ENCODE measurements around the gene ZNF462.
"Not testable (repeated sequence)": the region's sequence is repeated elsewhere in the genome, so short reads cannot be mapped to it uniquely, and the experiment has no call there.

ZNF462 gene

DNA sequence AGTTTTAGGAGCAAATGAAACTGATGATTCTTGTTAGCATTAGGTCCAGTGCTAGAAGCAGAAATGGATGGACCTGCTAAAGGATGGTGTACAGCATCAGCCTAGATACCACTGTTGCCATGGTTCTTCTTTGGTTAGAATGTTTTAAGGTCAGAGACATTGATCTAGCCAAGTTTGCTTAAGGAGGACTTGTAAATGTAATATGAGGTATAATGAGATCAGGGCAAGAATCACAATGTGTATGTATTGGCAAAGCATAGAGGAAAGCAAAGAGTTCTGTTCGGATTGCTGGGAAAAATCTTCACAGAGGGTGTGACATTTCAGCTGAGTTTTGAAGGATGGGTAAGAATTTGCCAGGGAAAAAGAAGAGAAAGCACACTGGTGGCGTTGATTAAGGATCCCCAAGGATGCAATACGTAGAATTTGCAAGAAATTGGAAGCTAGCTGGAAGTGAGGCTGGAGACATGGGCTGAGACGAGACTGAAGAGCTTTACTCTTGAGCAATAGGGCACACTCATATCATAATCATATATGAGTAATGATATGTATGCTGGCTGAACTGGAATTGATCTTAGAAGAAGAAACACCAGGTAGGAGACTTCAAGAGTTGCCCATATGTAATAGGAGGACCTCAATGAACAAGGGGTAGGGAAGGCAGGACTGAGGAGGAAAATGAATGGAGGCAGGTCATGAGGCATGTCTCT, 102.0 kb downstream of the ZNF462 start:
- no peak for DNase-seq

DNA sequence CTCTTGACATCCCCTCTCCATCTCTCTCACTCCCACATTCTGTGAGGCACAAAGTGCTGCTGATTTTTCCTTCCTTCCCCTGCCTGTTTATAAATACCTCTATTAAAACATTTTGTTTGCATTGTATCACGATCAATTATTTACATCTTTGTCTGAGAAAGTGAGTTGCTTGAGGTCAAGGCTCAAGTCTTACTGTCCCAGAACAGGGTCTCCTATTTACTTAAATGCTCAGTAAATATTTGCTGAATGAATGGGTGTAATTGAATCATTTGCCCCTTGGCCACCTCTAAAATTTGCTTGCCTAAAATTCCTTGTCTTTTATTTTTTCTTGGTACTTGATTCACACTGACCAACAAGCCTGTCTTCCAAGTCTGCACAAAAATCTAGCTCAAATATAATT, 103.5 kb downstream of the ZNF462 start:
- DNase-seq = no peak

DNA sequence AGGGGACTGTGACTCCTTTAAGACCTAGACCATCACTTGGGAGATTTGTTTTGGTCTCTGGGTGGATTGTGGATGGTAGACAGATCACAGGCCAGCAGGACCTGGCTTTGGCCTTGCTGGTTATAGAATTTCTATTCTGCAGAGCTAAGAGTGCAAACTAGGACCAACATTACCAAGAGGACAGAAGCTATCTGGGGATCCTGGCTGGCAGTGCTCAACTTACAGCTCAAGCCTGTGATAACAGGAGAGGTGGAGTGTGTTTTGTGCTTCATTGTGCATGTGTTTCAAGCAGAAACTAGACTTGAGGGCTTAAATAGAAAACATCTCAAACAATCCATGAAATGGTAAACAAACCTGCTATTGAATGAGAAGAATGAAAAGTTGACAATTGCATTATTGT, 106.7 kb downstream of the ZNF462 start:
- DNase-seq = no peak

DNA sequence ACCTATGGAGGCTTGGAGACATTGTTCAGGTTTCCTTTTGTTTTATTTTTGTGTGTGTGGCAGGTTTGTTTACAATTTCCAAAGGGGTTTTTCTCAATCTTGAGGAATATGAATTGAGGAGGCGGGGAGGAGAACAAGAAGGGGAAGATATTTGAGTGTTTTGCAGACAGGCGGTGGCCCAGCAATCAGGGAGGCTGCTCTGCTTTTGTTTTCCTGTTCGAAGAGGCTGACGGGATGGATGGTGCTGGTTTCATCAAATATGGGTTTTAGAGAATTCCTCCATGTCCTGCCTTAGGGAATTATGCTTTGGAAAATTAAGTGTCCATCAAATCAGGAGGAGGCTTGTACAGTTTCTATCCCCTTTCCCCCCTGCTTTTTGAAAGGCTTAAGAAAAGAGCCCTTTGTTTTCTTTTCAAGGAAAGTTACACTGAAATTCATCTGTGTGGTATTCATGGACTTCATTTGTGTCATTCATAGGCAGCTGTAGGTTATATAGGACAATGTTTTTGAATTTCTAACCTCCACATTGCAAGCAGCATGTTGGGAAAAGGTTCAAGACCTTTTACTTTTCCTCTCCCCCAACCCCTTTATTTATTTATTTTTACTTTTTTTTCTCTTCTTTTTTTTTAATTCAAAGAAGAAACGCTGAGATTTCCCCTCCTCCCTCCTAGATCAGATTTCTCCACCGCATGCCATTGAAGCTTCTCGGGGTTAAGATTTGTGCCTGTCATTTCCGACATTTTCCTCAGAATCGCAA, 107.4 kb downstream of the ZNF462 start:
- no peak for DNase-seq

DNA sequence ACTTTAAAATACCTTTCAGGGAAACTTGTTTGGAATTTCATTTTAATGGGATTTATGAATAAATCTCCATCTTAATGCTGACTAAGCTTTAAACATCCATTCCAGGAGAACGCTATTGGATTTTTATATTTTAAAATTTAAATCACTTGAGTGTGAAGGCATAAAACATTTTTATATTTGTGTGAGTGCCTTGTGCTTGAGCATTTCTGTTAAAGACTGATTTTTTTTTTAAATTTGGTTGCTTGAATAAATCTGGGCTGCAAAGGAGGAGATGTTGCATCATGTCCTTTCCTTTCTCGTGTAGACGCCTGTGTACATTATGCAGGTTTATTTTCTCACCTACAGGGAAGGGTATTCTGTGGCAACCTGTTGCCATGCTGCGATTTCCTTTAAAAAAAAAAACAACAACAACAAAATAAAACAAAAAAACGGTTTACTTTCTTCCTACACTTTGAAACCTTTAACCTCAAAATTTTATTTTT, 108.1 kb downstream of the ZNF462 start:
- DNase-seq = no peak

DNA sequence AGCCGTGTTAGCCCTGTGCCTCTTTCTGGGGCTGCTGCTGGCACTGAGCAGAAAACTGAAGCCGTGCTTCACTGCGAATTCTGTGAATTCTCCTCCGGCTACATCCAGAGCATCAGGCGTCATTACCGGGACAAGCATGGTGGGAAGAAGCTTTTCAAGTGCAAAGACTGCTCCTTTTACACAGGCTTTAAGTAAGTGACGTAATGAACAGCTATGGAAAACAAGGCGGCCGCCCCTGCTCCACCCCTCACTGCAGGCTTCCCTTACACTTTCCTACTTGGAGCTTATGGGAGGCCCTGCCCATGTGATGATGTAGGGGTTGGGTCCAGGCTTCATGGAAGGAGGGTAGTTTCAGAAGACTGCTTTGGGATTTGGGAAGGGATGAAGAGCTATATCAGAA, 109.1 kb downstream of the ZNF462 start:
- no peak for DNase-seq

DNA sequence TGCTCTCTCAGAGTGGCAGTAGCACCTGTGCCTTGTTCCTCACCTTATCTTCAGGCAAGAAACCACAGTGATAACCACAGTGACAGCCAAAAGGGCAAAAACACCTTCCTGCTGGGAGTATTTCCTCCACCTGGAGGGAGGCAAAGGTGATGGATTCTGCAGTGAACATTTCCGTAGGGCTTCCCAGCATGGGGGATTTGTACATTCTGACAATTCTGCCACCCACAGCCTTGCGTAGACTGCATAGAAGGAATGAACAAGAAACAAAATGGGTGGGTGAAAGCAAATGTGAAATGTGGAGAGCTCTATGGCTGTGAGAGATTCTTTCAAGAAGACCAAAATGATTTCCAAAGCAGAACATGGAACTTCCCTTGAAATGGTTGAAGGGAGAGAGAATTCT, 111.4 kb downstream of the ZNF462 start:
- DNase-seq = no peak

DNA sequence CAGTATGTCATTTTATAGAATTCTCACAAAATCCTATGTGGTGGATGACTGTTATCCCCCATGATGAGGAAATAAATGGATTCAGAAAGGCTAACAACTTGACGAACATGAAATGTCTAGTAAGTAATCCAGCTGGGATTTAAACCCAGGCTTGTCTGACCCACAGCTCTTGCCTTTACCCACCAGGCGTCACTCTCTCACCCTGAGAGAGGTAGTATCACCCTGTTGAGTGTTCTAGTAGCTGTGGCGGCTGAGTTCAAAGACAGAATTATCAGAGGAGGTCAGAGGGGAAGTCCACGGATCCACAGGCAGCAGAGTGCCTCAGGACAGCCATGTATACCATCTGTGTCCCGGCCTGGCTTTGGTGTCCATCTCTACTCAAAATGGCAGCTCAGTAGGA, 113.8 kb downstream of the ZNF462 start:
- no peak for DNase-seq

DNA sequence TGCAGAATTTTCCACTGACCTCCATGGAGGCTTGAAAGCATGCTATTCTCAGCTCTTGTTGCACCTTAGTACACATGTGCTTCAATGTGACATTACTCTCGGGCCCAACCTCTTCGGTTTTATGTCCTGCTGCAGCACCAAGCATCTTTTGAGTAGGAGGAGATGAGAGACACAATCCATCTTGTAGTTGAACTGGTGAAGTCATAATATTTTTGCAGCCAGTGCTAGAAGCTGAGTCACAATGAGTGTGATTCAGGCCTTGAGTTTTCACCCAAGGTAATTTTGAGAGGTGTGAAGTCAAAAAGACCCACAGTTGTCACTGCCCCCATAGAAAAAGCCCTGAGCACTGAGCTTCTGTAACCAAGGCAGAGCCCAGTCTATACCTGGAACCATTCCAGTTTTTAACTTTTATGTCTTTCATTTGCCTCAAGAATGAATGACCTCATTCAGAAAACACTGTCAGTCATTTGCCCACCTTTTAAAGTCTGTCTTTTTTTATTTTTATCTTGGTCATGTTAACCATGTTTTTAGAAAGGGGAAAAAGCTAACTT, 117.7 kb downstream of the ZNF462 start:
- no peak for DNase-seq

DNA sequence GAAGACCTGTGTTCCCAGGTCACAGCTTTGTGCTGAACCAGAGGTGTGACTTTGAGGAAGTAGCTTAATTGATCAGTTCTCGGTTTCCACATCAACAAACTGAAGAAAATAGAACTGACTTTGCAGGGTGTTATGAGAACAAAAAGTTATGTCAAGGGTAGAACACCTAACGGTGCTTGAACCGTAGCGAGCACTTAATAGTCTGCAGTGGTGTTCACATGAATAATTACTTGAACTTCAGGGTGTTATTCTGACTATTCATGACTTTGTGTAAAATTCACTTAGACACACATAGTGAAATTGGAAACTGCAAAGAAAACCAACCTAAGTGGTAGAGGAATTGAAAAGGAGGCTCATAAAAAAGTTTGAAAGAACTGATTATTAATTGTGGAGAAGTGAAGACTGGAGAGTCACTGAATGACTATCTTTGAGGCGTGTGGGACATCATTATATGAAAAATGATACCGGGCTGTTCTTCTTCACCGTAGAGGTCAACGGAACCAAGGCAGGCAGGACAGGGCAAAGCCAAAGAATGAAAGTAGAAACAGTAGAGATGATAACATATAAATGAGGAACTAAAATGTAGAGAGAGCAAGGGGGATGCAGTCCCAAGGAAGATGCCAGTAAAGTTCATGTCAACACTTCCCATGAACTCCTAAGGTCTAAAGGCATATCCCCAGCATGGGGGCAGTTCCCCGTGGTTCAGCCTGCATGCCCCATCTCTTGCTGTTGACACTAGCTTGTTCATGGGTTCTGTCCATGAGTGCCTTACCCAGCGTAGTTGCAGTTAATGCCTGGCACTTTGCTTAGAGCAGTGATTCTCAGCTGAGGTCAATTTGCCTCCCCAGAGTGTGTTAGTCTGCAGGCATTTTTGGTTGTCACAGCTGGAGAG, 118.7 kb downstream of the ZNF462 start:
- no peak for DNase-seq

DNA sequence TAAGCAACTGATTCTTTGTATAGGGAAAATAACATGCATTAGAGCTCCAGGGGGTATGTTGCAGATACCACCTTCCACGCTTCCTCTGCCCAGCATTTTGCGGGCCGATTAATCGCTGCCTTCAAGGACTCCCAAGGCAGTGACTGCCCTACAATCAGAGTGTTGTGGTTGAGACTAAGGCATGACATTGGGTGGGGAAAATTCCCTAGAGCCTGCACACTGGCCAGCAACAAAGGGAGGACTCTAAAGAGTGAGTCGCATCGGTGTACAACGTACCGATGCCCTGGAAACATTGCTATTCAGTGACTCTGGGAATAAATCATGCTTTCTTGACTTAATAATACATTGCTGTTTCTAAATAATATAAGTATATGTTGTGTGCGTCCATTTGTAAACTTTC, 119.7 kb downstream of the ZNF462 start:
- DNase-seq = no peak

DNA sequence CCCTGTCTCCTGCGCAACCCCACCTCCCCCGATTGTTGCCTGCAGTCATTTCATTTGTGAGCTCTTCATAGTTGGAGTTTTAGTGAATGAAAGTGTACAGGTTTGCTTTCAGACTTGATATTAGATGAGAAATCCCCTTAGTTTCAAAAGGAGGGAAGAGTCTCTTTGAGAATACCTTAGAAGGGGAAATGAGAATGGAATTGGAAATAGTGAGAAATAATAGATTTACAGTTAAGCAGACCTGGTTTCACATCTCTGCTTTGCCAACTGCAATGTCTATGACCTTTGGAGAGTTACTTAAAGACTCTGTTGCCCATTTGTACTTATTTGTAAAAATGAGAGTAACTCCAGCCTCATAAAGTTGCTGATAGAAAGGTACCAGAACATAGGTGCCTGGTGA, 120.4 kb downstream of the ZNF462 start:
- no peak for DNase-seq

DNA sequence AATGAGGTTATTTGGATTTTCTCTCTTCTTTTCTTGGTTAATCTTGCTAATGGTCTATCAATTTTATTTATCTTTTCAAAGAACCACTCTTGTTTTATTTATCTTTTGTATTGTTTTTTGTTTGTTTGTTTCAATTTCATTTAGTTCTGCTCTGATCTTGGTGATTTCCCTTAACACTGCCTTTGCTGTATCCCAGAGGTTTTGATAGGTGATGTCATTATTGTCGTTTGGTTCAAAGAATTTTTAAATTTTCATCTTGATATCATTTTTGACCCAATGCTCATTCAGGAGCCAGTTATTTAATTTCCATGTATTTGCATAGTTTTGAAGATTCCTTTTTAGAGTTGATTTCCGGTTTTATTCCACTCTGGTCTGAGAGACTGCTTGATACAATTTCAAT, 126.9 kb downstream of the ZNF462 start:
- not testable (repeated sequence) for DNase-seq

DNA sequence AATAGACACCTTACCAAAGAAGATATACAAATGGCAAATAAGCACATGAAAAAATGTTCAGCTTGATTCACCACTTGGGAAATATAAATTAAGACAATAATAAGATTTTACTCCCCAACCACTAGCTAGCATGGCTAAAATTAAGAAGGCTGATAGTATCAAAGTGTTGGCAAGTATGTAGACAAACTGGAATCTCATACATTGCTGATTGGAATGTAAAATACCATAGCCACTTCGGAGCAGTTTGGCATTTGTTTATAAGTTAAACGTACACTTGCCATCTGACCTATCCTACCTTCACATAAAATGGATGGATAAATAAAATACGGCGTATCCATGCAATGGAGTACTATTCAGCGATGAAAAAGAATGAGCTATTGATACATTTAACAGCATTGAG, 129.2 kb downstream of the ZNF462 start:
- no peak for DNase-seq

DNA sequence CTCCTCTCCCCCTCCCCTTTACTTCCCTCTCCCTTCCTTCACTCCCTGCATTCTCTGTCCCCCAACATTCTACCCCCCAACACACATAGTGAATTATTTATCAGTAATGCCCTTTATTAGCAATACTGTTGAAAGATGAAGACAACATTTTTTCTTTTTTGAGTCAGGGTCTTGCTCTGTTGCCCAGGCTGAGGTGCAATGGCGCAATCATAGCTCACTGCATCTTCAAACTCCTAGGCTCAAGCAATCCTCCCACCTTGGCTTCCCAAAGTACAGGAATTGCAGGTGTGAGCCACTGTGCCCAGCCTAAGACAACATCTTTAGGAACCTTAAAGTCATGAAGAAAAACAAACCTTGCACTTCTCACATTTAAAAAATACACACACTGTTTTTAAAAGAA, 130.6 kb downstream of the ZNF462 start:
- no peak for DNase-seq

DNA sequence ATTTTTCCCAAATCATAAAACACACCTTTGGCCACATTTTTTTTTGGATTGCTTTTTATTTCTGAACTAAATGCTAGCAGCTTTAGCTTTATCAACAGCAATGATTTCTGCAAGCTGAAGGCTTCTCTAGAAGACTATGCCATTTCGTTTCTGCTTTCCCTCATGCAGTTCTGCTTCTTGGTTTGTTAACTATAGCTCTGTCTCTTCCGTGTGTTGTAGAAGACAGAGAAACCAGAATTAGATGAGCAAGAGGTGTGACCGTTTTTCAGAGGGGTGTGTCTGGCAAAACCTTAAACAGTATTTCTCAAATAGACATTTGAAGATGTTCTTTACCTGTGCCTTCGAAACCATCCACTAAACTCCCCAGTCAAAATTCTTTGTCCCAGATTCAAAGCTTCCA, 131.5 kb downstream of the ZNF462 start:
- DNase-seq = no peak

DNA sequence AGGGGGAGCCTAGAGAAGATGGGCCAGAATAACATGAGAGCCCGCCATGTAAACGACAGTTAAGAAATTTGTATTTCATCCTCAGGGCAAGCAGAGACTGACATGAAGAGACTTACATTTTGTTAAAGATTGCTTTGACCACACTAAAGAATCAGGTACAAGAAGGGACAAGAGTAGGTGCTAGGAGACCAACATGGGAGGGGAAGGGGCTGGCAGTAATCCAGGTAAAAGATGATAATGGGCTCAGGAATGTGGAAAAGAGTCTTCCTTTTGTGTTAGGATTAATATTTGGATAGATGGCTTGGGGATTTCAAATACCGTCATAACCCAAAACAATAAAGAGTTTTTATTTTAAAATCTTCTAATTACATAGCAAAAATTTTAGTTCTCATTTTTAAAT, 137.3 kb downstream of the ZNF462 start:
- DNase-seq = no peak

DNA sequence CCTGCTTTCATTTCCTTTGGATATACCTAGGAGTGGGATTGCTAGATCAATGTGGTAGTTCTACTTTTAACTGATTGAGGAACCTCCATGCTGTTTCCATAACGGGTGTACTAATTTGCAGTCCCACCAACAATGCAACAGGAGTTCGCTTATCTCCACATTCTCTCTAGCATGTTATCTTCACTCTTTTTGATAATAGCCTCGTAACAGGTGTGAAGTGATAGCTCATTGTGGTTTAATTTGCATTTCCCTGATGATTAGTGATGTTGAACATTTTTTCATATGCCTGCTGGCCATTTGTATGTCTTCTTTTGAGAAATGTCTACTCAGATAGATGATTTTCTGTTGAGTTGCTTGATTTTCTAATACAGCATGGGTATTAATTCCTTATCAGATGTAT, 142.2 kb downstream of the ZNF462 start:
- DNase-seq = no peak

DNA sequence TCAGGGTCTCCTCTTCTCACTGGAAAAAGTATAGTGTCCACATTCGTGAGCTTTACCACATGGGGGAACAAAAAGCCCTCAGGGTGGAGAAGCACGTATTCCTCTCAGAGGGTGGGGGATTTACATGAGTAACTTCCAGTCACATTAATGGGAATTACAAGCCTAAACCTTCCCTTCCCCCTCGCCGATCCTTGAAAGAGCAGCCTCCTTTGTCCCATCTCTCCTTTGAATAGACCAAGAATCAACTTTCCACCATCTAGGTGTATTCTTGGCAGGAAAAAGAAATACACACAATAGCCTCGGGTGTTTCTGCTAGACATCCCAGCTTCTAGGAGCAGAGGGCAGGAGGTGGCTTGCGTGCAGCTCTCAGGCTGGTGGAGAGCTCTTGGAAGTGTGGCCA, 144.4 kb downstream of the ZNF462 start:
- no peak for DNase-seq

DNA sequence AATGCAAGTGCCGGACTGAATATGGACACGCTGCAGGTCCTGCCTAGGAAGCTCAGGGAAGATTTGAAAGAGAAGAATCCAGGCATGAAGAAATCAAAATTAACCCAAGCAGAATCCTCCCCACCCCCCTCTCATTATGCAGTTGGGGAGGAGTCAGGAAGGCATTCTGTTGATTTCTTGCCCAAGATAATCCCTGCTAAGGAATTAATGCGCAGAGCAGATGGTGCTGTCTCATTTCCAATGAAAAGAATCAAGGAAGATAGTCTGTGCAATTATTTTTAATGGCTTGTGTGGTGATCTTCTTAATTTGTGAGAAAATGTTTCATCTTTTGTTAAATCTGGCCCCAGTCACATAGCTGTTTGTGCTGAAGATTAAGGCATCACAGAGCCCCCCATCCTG, 145.0 kb downstream of the ZNF462 start:
- DNase-seq = no peak

DNA sequence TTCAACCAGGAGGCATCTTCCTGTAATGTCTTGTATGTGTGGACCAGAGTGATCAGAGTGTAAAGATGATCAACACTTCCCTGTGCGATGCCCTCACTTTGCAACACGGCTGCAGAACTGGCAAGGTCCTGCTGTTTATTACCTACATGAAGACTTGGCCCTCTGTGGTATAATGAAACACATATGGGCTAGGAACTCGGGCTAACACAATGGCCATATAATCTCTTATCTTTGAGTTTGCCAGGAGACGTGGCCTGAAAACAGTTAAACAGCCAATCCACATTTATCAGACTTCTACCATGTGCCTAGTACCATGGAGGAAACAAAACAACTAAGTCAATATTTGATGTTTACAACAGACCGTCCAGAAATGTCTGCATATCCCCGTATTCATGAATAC, 145.5 kb downstream of the ZNF462 start:
- DNase-seq = no peak

DNA sequence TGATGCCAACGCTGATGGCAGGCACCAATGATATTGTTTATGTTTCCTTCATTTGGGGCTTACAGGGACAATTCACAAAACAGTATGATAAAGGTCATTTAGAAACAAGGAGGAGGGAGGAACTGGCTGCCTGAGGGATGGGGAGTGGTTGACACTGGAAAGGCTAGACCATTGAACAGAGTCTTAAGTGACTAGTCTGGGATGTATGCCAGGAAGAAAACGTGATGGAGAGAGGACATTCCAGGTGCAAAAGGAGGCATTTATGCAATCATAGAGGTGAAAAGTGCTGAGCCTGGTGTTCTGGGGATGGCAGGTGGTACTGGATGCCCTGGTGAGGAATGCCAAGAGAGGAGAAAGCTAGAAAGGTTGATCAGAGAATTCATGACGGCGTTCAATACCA, 153.4 kb downstream of the ZNF462 start:
- DNase-seq = no peak

DNA sequence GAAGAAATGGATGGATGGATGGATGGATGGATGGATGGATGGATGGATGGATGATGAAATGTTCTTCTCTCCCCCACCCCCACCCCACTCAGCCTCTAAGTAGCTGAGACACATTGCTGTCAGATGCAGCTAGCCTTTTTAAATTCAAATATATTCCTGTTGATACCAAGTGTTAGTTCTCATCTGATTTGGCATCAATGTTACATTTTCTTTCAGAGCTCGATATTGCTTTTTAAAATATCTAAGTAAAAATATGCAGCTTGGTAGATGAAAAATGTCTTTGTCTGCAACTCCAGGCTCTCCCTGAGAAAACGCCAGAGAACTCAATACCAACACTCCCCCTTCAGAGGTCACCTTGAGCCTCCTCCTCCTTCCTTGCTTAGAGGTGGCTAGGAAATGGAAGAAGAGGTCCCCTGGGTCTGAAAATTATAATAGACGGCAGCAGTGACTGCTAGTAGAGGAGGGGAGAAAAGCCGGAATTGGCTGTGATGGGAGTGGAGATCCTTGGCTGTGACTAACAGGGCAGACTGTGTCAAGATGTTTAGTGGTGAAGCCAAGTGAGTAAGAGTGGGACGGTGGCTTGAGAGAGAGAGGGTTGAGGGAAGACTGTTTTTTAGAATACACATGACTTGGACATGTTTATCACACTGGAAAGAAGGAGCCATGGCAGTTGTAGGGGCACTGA, 156.0 kb downstream of the ZNF462 start:
- DNase-seq = no peak

Measured in NCI-H1694 (cell line).